ENCODE measurements around the gene SYPL2. TPM values are rescaled to one million over a fixed set of nuclear protein-coding genes. Genes with fewer than 3 reads are reported as not detected.
A peak's percentile ranks its signal among the peaks of the same experiment; 100 is the strongest.

SYPL2 gene
- total RNA-seq, 2 experiments from 2014 or later, result not detected

DNA sequence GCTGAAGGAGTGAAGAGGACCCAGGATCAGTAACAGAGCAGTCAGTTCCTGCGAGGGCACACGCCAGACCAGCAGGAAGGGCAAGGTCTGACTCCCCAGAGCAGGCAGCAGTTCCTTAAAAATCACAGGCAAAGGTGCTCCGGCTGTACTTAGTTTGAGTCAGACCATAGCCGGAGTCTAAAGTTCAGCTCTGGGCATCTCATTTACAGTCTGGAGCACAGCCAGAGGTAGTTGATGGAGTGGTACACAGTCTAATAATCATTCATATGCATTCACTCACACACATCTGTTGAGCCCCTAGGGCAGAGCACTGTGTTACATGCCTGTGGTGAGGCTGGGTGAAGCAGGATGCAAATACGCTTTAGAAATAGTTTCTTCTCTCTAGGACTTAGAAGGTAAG is 50.5 kb downstream of the SYPL2 start:
- H3K4me1 Mint-ChIP-seq, result peaks cover 3% of the 10 kb centered on the region
- DNase-seq (no peak), ATAC-seq (ENCODE audit: low read depth) (no peak)
- no peaks in the 10 kb centered on the region for H3K36me3 Mint-ChIP-seq
- no peaks in the 10 kb centered on the region for H3K9me3 Mint-ChIP-seq
- peaks cover 7% of the 10 kb centered on the region for H3K27me3 Mint-ChIP-seq
- POLR2A ChIA-PET, result interaction anchor here (1.7 kb wide), 1 partner anchor 23 kb away, joined by 3 read pairs; the partner anchor contains the start of gene CYB561D1
- H3K4me3 Mint-ChIP-seq, result no peak overlapping the region
- H3K27ac Mint-ChIP-seq, result no peak overlapping the region

DNA sequence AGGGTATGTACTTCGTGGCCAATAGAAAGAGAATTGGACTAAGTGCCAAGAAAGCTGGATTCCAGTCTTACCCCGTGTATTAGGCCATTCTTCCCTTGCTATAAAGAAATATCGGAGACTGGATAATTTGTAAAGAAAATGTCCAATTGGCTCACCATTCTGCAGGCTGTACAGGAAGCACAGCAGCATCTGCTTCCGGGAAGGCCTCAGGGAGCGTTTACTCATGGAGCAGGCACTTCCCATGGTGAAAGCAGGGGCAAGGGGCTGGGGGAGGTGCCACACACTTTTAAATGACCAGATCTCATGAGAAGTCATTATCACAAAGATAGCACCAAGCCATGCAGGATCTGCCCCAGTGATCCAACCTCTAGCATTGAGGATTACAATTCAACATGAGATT is 51.0 kb downstream of the SYPL2 start:
- no peaks in the 10 kb centered on the region for H3K9me3 Mint-ChIP-seq
- POLR2A ChIA-PET, result no interaction called here

DNA sequence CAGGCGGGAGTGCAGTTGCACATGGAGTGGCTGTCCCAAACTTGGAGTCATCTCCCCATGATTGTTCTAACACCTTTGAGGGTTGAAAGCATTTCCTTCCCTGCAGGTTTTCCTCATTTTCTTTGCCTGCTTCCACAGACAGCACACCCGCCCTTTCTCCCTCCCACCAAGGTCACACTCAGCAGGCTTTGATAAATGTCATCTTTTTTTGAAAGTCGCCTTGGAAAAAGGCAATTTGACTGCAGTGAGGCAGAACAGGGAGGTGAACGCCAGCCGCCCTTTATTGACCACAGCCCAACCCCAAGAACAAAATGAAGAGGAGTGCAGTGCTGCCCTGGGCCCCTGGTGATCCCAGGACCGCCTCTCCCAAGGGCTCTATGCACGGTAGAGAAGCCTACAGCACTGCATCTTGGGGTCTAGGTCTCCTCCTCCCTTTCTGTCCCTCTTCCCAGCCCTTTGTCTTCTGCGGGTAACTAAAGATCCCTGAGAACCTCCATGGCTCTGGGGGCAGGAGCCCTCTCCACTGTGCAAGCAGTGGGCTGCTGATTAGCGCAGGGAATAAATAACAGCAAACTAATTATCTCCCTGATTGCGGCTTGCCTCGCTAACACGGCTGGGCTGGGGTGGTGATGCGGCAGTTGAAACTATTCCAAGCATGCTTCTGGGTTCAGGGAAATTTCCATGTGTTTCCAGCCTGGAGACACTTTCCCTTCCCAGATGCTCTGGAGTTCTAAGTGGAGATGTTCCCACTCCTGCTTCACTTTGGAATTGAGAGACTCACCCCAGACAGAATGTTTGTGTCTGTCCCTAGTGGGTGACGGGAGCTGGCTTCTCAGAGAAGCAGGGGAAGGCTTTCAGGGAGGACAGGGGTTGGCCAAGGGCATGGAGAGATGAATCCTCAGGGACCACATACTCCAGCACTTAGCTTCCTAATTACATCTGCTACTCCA is 54.9 kb downstream of the SYPL2 start:
- H3K27ac Mint-ChIP-seq, result no peak overlapping the region
- POLR2A ChIA-PET, result interaction anchor here (0.5 to 1.1 kb wide), 2 partner anchors 12 to 947 kb away, joined by 4 to 7 read pairs; partner anchors contain the start of gene AMIGO1
- ATAC-seq (ENCODE audit: low read depth), result no peak

More for the DNA sequence above, 51.0 kb downstream of the SYPL2 start:
- DNase-seq (no peak), ATAC-seq (ENCODE audit: low read depth) (no peak)
- H3K4me1 Mint-ChIP-seq, result peaks cover 3% of the 10 kb centered on the region
- no peaks in the 10 kb centered on the region for H3K36me3 Mint-ChIP-seq
- H3K27ac Mint-ChIP-seq, result no peak overlapping the region
- peaks cover 5% of the 10 kb centered on the region for H3K27me3 Mint-ChIP-seq
- no peak overlapping the region for H3K4me3 Mint-ChIP-seq

DNA sequence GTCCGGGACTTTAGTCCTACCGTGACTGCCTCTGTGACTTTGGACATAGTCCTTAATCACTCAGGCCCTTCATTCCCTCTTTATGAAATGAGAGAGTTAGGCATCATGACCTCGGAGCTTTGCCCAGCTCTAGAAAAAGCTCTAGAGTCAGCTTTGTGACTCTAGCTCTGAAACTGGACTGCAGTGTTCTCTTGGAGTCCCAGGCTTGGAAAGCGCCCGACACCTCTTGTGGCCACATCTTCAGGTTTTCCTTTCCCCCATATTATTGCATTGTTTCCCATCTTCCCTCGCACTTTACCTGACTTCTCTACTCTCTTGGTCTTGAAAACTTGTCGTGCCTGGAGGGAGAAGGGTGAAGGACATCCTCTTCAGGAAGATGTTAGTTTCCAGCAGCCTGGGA is 55.7 kb downstream of the SYPL2 start:
- no peaks in the 10 kb centered on the region for H3K36me3 Mint-ChIP-seq
- no peaks in the 10 kb centered on the region for H3K9me3 Mint-ChIP-seq
- POLR2A ChIA-PET, result interaction anchor here (0.5 kb wide), 1 partner anchor 947 kb away, joined by 4 read pairs; no protein-coding TSS in a partner anchor
- ATAC-seq (ENCODE audit: low read depth), result no peak
- H3K27ac Mint-ChIP-seq, result no peak overlapping the region
- peaks cover 2% of the 10 kb centered on the region for H3K4me1 Mint-ChIP-seq
- H3K4me3 Mint-ChIP-seq, result no peak overlapping the region
- no peak for DNase-seq
- H3K27me3 Mint-ChIP-seq, result peaks cover 9% of the 10 kb centered on the region

More for the DNA sequence above, 54.9 kb downstream of the SYPL2 start:
- no peaks in the 10 kb centered on the region for H3K9me3 Mint-ChIP-seq
- H3K4me1 Mint-ChIP-seq, result peaks cover 2% of the 10 kb centered on the region
- no peak overlapping the region for H3K4me3 Mint-ChIP-seq
- H3K36me3 Mint-ChIP-seq, result no peaks in the 10 kb centered on the region
- peaks cover 7% of the 10 kb centered on the region for H3K27me3 Mint-ChIP-seq
- DNase-seq, result no peak

DNA sequence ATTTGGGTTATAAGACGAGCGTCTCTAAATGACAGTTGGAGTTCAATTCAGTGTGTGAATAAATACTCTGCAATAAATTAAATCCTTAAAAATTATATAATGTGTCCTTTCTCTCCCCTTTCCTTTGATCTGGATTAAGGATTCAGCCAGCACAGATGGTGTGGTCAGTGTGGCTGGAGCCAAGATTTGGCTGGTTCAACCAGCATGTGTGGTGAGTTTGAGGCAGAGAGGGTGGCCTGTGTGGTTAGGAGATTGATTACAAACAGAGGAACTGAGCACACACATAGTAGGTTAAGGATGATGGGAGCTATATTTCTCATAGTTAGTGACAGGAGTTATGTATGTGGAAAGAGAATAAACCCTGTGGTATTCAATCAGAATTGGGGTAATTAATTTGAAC is 57.4 kb downstream of the SYPL2 start:
- Mint-ChIP-seq H3K27ac (peak overlapping the region; percentile 61), H3K36me3 (no peaks in the 10 kb centered on the region), H3K27me3 (peaks cover 9% of the 10 kb centered on the region), H3K4me1 (peaks cover 4% of the 10 kb centered on the region), H3K4me3 (no peak overlapping the region), H3K9me3 (no peaks in the 10 kb centered on the region)
- DNase-seq (no peak), ATAC-seq (ENCODE audit: low read depth) (no peak)
- POLR2A ChIA-PET, result interaction anchor here (0.6 to 1.9 kb wide), 3 partner anchors 8 to 21 kb away, joined by 3 to 8 read pairs (median 4); no protein-coding TSS in a partner anchor

DNA sequence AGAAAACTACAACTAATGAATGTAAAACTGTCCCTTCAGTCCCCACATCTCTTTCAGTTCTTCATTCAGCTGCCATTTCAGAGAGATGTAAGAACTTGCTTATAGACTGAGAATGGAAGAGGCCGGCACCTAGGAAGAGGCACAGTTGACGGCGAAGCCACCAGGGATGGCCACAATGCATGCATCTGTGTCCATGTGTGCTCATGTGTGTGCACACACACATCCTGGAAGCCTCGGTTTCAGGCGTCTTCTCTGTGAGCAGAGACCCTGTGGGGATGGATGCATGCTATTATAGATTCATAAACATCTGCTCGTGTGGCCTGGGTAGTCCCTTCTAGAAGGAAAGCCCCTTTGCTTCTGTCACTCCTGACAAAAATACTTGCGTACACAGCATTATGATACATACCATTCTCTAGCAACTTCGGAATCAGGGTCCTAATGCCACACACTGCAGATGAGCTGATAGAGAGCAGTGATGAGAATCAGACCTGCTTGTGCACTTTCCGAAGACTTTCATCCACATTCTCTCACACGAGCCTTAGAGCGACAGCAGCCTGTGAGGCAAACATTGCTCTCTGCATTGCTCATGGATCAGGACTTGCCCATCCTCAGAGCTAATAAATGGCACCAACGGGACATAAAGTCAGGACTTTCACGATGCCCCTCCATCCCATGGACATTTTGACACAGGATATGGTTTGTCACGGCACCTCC is 60.9 kb downstream of the SYPL2 start:
- DNase-seq (no peak), ATAC-seq (ENCODE audit: low read depth) (no peak)
- Mint-ChIP-seq H3K36me3 (no peaks in the 10 kb centered on the region), H3K4me3 (no peak overlapping the region), H3K9me3 (no peaks in the 10 kb centered on the region), H3K4me1 (peaks cover 26% of the 10 kb centered on the region), H3K27me3 (peaks cover 7% of the 10 kb centered on the region), H3K27ac (no peak overlapping the region)
- POLR2A ChIA-PET, result interaction anchor here (1.6 to 9.6 kb wide), 2 partner anchors 18 to 31 kb away, joined by 4 to 212 read pairs; partner anchors contain the start of genes AMIGO1 and CYB561D1

DNA sequence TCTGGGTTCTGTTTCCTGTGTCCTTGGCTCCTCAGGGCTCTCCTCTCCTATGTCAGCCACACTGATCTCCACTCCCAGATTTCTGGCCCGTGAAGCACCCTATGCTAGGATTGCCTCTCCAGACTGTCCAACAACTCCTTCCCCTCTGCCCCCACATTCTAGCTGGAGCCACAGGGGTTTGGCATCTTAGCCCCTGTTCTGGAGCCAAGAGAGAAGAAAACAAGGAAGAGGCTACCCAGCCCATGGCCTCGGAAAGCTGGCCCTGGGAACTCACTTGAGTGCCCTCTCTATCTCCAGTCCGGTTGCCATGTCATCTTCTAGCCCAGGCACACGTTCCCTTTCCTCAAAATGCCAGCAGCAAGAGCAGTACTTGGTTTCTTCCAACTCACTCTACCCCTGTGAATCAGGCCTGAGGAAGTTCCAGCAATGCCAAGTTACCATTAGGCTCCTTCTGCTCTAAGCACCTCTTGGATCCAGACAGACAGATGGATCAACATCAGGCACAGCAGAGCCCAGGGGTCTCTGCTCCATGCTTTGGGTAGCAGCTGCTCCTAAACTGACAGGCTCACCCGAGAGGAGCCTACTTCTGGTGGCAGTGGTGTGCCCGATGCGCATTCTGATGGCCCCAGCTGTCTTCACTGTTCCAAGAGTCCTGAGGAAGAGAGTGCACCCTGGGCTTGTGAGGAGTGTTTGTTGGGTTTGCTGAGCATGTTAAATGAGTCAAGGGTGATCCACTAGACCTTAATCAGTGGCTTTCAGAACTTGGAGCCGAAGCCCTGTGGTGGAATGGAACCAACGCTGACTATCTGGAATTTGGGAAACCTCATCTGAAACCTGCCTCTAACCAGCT is 61.7 kb downstream of the SYPL2 start:
- Mint-ChIP-seq H3K4me1 (peaks cover 32% of the 10 kb centered on the region), H3K27ac (no peak overlapping the region), H3K9me3 (no peaks in the 10 kb centered on the region), H3K27me3 (peaks cover 7% of the 10 kb centered on the region), H3K4me3 (no peak overlapping the region), H3K36me3 (no peaks in the 10 kb centered on the region)
- DNase-seq, result no peak
- ATAC-seq (ENCODE audit: low read depth), result no peak
- POLR2A ChIA-PET, result interaction anchor here (0.6 to 9.6 kb wide), 4 partner anchors 14 to 102 kb away, joined by 3 to 212 read pairs (median 7); partner anchors contain the start of genes AMIGO1, CYB561D1 and PSMA5

DNA sequence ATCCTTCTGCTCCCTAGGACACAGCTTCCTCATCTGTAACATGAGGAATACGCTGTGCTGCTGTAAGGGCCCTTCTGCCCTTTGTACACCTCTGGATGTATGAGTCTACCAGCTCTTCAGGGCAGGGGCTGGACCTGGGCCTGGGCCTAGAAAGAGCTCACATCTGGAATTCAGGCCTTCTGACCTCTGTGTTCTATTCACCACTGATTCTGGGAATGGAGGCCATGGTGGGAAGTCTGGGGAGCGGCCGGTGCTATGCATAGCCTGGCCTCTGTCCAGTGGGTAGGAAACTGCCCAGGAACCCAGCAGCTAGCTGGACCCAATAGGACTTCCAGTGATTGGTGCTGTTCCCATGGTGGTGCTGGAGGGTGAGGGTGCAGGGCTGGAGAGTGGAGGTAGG is 62.4 kb downstream of the SYPL2 start:
- ATAC-seq (ENCODE audit: low read depth) (no peak), DNase-seq (no peak)
- Mint-ChIP-seq H3K9me3 (no peaks in the 10 kb centered on the region), H3K36me3 (no peaks in the 10 kb centered on the region), H3K4me3 (no peak overlapping the region), H3K27me3 (peaks cover 7% of the 10 kb centered on the region), H3K4me1 (peaks cover 31% of the 10 kb centered on the region), H3K27ac (peak overlapping the region; percentile 28)
- POLR2A ChIA-PET, result interaction anchor here (0.6 to 9.6 kb wide), 4 partner anchors 15 to 103 kb away, joined by 3 to 212 read pairs (median 7); partner anchors contain the start of genes AMIGO1, CYB561D1 and PSMA5

DNA sequence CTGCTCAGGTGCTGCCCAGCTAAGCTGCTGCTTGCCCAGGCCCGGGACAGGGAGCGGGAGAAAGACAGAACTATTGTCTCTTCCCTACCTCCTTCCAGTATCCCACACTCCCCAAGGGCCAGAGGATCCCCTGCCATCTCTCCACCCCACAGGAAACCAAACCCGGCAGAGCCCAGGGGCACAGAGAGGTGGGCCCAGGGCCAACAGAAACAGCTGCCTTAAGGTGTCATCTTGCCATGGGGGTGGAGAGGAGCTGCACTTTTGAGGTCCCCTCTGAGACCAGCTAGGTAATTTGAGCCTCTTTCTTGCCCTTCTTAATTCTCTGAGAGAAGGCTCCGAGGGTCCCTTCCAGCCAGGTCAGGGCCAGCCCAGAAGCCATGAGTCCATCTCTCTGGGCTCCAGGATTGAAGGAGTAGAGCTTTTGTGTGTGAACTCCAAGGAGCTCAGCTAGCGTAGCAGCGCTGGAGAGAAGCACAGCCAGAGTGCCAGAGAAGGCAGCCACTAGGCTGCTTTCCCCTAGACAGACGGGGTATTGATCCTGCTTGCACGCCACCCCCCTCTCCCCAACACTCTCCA is 63.6 kb downstream of the SYPL2 start:
- Mint-ChIP-seq H3K4me1 (peaks cover 30% of the 10 kb centered on the region), H3K27me3 (peaks cover 7% of the 10 kb centered on the region), H3K9me3 (no peaks in the 10 kb centered on the region), H3K36me3 (no peaks in the 10 kb centered on the region), H3K4me3 (no peak overlapping the region), H3K27ac (peak overlapping the region; percentile 74)
- no peak for ATAC-seq (ENCODE audit: low read depth)
- no peak for DNase-seq
- POLR2A ChIA-PET, result interaction anchor here (0.6 to 9.6 kb wide), 4 partner anchors 17 to 104 kb away, joined by 3 to 212 read pairs (median 7); partner anchors contain the start of genes AMIGO1, CYB561D1 and PSMA5

DNA sequence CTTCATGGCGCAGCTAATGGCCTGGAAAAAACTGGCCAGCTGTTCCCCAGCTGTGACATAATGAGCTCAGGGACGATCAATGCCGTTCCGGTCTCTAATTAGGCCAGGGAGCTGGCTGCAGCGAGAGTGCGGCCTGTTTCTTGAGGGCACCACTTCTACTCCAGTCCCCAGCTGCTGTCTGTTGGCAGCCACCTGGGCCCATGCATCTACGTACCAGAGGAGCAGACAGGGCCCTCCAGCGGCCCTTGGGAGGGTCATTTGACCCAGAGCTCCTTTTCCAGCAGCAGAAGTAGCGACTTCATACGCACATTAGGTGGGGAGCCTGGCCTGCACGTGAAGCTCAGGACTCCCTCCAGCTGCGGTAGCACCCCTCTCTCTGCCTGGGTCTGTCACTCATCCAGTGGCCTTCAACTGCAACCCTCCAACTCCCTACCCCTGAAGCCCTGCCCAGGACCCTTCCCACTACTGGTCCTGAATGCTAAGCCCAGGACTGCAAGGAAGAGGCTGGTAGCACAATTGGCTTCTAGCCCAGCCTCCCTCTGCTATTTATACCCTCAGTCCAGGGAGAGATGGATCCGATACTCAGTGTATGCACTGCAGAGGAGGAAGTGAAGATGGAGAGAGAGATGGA is 64.2 kb downstream of the SYPL2 start:
- H3K9me3 Mint-ChIP-seq, result no peaks in the 10 kb centered on the region
- peaks cover 30% of the 10 kb centered on the region for H3K4me1 Mint-ChIP-seq
- H3K36me3 Mint-ChIP-seq, result no peaks in the 10 kb centered on the region
- peak overlapping the region; percentile 45 for H3K4me3 Mint-ChIP-seq
- ATAC-seq (ENCODE audit: low read depth) (no peak), DNase-seq (no peak)
- POLR2A ChIA-PET, result interaction anchor here (0.6 to 9.6 kb wide), 5 partner anchors 17 to 105 kb away, joined by 3 to 212 read pairs (median 6); partner anchors contain the start of genes AMIGO1, CYB561D1 and PSMA5
- peaks cover 7% of the 10 kb centered on the region for H3K27me3 Mint-ChIP-seq
- peak overlapping the region; percentile 80 for H3K27ac Mint-ChIP-seq

DNA sequence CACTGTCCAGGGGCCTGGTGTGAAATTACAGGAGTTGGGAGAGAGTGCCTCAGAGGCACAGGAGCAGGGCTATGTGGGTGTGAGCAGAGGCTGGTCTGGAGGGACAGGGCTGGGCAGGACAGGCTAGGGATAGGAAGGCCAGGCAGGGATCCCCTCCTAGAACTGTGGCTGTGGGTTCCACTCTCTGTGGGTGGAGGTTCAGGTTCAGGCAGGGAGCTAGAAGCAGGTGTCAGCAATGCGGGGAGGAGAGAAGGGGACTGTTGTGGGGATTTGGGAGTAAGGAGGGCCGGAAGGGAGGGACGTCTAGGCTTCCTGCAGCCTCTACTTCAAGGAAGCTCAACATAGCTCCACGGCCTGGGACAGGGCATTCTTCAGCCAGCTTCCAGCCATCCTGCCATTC is 65.0 kb downstream of the SYPL2 start:
- Mint-ChIP-seq H3K27ac (peak overlapping the region; percentile 80), H3K9me3 (no peaks in the 10 kb centered on the region), H3K27me3 (peaks cover under 1% of the 10 kb centered on the region), H3K36me3 (no peaks in the 10 kb centered on the region), H3K4me3 (peak overlapping the region; percentile 45), H3K4me1 (peaks cover 30% of the 10 kb centered on the region)
- POLR2A ChIA-PET, result interaction anchor here (0.9 to 9.6 kb wide), 8 partner anchors 15 to 249 kb away, joined by 3 to 212 read pairs (median 12); partner anchors contain the start of genes AMIGO1, ATXN7L2, CYB561D1 and PSMA5
- peak; percentile 3 for ATAC-seq (ENCODE audit: low read depth)
- DNase-seq, result peak; percentile 47
